ENCODE data around the gene ICAM2.
"Not testable (repeated sequence)": the region's sequence is repeated elsewhere in the genome, so short reads cannot be mapped to it uniquely, and the experiment has no call there.

ICAM2 gene

GRCh38 chr17:63993368-63993985 is 27.0 kb downstream of the ICAM2 start:
- DNase-seq, result no peak

- no peak for DNase-seq
These were observed 28.8 kb downstream of the ICAM2 start for GRCh38 chr17:63991611-63992010.

- DNase-seq, result no peak
These were observed 30.6 kb downstream of the ICAM2 start for GRCh38 chr17:63989622-63990345.

- no peak for DNase-seq
These were observed 31.5 kb downstream of the ICAM2 start for GRCh38 chr17:63988741-63989621.

GRCh38 chr17:63988127-63988478 is 32.3 kb downstream of the ICAM2 start:
- no peak for DNase-seq

- DNase-seq, result no peak
These were observed 33.0 kb downstream of the ICAM2 start for GRCh38 chr17:63987221-63988126.

- DNase-seq, result no peak
These were observed 33.6 kb downstream of the ICAM2 start for GRCh38 chr17:63986821-63987220.

- no peak for DNase-seq
These were observed 34.9 kb downstream of the ICAM2 start for GRCh38 chr17:63985387-63986140.

- DNase-seq, result no peak
These were observed 35.6 kb downstream of the ICAM2 start for GRCh38 chr17:63984651-63985386.

- DNase-seq, result no peak
These were observed 36.2 kb downstream of the ICAM2 start for GRCh38 chr17:63984236-63984635.

GRCh38 chr17:63983320-63983719 is 37.1 kb downstream of the ICAM2 start:
- no peak for DNase-seq

- not testable (repeated sequence) for DNase-seq
These were observed 37.8 kb downstream of the ICAM2 start for GRCh38 chr17:63982641-63983040.

- no peak for DNase-seq
These were observed 41.9 kb downstream of the ICAM2 start for GRCh38 chr17:63978272-63979200.

GRCh38 chr17:63976702-63977101 is 43.7 kb downstream of the ICAM2 start:
- no peak for DNase-seq

GRCh38 chr17:63975541-63976092 is 44.8 kb downstream of the ICAM2 start:
- no peak for DNase-seq

- DNase-seq, result no peak
These were observed 45.7 kb downstream of the ICAM2 start for GRCh38 chr17:63974594-63975192.

- no peak for DNase-seq
These were observed 46.4 kb downstream of the ICAM2 start for GRCh38 chr17:63973930-63974593.

- no peak for DNase-seq
These were observed 47.2 kb downstream of the ICAM2 start for GRCh38 chr17:63973247-63973646.

GRCh38 chr17:63972796-63973195 is 47.6 kb downstream of the ICAM2 start, which contains the start of gene SCN4A:
SCN4A (minus strand) TSS chr17:63972918; CDS start chr17:63972841, 77 bp downstream.
- no peak for DNase-seq
